ENCODE results near the gene HSF5. TPM values are rescaled to one million over a fixed set of nuclear protein-coding genes. Genes with fewer than 3 reads are reported as not detected.

Gene HSF5
- total RNA-seq, 1 experiment from 2014 or later, result not detected

DNA sequence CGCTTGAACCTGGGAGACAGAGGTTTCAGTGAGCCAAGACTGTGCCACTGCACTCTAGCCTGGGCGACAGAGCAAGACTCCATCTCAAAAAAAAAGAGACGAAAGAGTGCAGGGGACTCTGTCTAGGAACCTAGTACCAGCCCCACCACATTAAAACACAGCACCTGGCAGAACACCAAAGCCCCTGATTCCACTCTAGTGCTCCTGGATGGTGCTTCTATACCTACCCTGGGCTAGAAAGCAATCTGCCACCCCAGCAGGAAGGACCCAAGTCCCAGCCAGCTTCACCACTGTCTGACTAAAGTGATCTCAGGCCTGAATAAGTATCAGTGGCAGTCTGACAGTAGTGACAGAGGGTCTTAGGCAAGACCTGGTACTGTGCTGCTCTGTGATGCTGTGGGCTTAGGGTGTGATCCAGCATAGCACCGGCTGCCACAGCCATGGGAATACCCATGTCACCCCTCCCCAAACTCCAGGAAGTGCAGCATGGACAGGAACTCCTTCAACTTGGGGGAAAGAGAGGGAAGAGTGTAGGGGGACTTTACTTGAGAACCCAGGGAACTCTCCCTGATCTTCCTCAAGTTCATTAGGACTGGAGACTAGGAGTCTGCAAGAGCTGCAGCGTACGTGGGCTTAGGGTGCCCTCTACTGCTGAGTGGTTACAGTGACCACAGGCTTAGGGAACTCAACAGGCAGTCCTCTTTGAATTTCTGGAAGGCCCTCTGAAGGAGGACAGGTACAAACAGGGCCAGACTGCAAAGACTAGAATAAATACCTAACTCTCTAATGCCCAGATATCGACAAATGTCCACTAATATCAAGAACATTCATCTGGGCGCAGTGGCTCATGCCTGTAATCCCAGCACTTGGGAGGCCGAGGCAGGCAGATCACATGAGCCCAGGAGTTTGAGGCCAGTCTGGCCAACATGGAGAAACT, 40.9 kb downstream of the HSF5 start:
- TF ChIP-seq, protein P1, sequence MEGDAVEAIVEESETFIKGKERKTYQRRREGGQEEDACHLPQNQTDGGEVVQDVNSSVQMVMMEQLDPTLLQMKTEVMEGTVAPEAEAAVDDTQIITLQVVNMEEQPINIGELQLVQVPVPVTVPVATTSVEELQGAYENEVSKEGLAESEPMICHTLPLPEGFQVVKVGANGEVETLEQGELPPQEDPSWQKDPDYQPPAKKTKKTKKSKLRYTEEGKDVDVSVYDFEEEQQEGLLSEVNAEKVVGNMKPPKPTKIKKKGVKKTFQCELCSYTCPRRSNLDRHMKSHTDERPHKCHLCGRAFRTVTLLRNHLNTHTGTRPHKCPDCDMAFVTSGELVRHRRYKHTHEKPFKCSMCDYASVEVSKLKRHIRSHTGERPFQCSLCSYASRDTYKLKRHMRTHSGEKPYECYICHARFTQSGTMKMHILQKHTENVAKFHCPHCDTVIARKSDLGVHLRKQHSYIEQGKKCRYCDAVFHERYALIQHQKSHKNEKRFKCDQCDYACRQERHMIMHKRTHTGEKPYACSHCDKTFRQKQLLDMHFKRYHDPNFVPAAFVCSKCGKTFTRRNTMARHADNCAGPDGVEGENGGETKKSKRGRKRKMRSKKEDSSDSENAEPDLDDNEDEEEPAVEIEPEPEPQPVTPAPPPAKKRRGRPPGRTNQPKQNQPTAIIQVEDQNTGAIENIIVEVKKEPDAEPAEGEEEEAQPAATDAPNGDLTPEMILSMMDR (IDR thresholded peaks at IDR 0.05; ENCODE audit: unreplicated experiment), result peak; percentile 86
- CTCF ChIA-PET, result interaction anchor here (0.6 to 9.7 kb wide), 18 partner anchors 8 to 153 kb away, joined by 3 to 127 read pairs (median 4); partner anchors contain the start of genes MTMR4, RNF43 and SUPT4H1
- Mint-ChIP-seq H3K36me3 (ENCODE audit: insufficient read depth, unreplicated experiment) (no peaks in the 10 kb centered on the region), H3K27me3 (ENCODE audit: insufficient read depth, unreplicated experiment) (peaks cover 35% of the 10 kb centered on the region), H3K27ac (ENCODE audit: low read depth, unreplicated experiment) (no peak overlapping the region), H3K4me1 (ENCODE audit: insufficient read depth, unreplicated experiment) (no peaks in the 10 kb centered on the region), H3K4me3 (ENCODE audit: unreplicated experiment) (no peak overlapping the region), H3K9me3 (ENCODE audit: unreplicated experiment) (peaks cover 7% of the 10 kb centered on the region)
- DNase-seq (ENCODE audit: unreplicated experiment), result peak; percentile 85
- intact Hi-C loops (cut with micrococcal nuclease), result loop anchor here (1.0 kb wide), 4 partner anchors 130 to 325 kb away; no protein-coding TSS in a partner anchor
- no TSS peak for BruUV-seq (replicated peaks)
- POLR2A ChIA-PET, result interaction anchor here (0.7 to 1.4 kb wide), 2 partner anchors 95 to 195 kb away, joined by 3 to 4 read pairs; partner anchors contain the start of gene SUPT4H1

DNA sequence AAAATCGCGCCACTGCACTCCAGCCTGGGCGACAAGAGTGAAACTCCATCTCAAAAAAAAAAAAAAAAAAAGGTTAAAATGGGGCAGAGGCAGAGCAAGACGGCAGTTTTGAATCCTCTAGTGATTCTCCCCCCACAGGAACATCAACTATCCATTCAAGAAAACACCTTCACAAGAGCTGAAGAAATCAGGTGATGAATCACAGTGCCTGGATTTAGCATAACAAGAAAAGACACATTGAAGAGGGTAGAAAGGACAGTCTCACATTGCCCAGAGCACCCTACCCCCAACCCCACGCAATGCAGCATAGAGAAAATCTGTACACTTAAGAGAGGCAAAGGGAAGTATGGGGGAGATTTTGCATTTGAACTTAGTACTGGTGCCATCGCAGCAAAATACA, 42.1 kb downstream of the HSF5 start:
- POLR2A ChIA-PET, result no interaction called here
- CTCF ChIA-PET, result interaction anchor here (0.6 to 9.7 kb wide), 10 partner anchors 11 to 655 kb away, joined by 3 to 127 read pairs (median 4); partner anchors contain the start of gene SUPT4H1
- BruUV-seq (replicated peaks), result no TSS peak
- intact Hi-C loops (cut with micrococcal nuclease), result no loop called here
- TF ChIP-seq, protein P1 (IDR thresholded peaks at IDR 0.05; ENCODE audit: unreplicated experiment), result no peak
- Mint-ChIP-seq H3K36me3 (ENCODE audit: insufficient read depth, unreplicated experiment) (no peaks in the 10 kb centered on the region), H3K27me3 (ENCODE audit: insufficient read depth, unreplicated experiment) (peaks cover 47% of the 10 kb centered on the region), H3K27ac (ENCODE audit: low read depth, unreplicated experiment) (no peak overlapping the region), H3K4me3 (ENCODE audit: unreplicated experiment) (no peak overlapping the region), H3K4me1 (ENCODE audit: insufficient read depth, unreplicated experiment) (no peaks in the 10 kb centered on the region), H3K9me3 (ENCODE audit: unreplicated experiment) (peaks cover 7% of the 10 kb centered on the region)
- DNase-seq (ENCODE audit: unreplicated experiment), result no peak

DNA sequence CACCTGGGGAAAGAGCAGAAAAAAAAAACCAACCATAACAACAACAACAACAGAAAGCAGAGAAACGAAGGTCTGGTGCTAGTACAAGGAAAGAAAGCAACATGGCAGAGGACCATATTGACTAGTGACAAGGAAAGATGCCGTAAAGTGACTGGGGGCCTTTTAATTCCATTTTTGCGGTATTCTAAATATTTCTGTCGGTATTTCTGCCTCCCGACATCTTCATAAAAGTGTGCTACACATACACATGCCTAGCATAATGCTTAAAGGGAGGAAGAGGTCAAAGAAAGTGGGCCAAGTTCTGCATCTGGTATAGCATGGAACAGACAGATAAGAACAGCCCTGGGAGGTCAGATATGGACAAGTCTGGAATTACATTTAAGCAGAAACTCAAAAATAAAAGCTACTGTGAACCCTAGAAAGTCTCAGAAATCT, 51.4 kb downstream of the HSF5 start:
- H3K9me3 Mint-ChIP-seq (ENCODE audit: unreplicated experiment), result no peaks in the 10 kb centered on the region
- BruUV-seq (replicated peaks), result no TSS peak
- TF ChIP-seq, protein P1 (IDR thresholded peaks at IDR 0.05; ENCODE audit: unreplicated experiment), result no peak
- no peak overlapping the region for H3K27ac Mint-ChIP-seq (ENCODE audit: low read depth, unreplicated experiment)
- no peak for DNase-seq (ENCODE audit: unreplicated experiment)
- H3K27me3 Mint-ChIP-seq (ENCODE audit: insufficient read depth, unreplicated experiment), result peaks cover 69% of the 10 kb centered on the region
- no peaks in the 10 kb centered on the region for H3K36me3 Mint-ChIP-seq (ENCODE audit: insufficient read depth, unreplicated experiment)
- no peaks in the 10 kb centered on the region for H3K4me1 Mint-ChIP-seq (ENCODE audit: insufficient read depth, unreplicated experiment)
- ChIA-PET POLR2A (interaction anchor here (0.7 to 1.4 kb wide), 2 partner anchors 10 to 19 kb away, joined by 3 read pairs; partner anchors contain the start of gene RNF43), CTCF (interaction anchor here (0.7 to 5.6 kb wide), 2 partner anchors 120 to 658 kb away, joined by 4 to 35 read pairs; no protein-coding TSS in a partner anchor)
- no peak overlapping the region for H3K4me3 Mint-ChIP-seq (ENCODE audit: unreplicated experiment)
- intact Hi-C loops (cut with micrococcal nuclease), result no loop called here

DNA sequence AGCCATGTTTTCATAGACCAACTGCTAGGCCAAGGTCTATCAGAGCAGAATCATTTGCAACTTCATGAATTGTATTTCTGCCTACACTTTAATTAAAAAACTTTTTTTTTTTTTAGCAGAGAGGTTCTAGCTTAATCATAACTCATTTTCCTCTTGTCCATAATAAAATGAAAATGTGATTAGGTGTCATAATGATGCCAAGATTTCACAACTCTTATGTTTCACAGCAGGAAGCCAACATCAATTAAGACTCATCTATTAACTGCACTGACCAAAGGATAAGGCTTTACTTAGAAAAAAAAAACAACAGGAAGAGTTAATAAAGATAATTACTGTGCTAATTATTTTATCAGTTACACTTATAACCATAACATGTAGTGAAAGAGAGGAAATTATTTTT, 52.0 kb downstream of the HSF5 start:
- Mint-ChIP-seq H3K27me3 (ENCODE audit: insufficient read depth, unreplicated experiment) (peaks cover 69% of the 10 kb centered on the region), H3K27ac (ENCODE audit: low read depth, unreplicated experiment) (no peak overlapping the region), H3K4me1 (ENCODE audit: insufficient read depth, unreplicated experiment) (no peaks in the 10 kb centered on the region), H3K36me3 (ENCODE audit: insufficient read depth, unreplicated experiment) (no peaks in the 10 kb centered on the region), H3K4me3 (ENCODE audit: unreplicated experiment) (no peak overlapping the region), H3K9me3 (ENCODE audit: unreplicated experiment) (no peaks in the 10 kb centered on the region)
- CTCF ChIA-PET, result interaction anchor here (5.6 kb wide), 1 partner anchor 119 kb away, joined by 35 read pairs; no protein-coding TSS in a partner anchor
- no peak for DNase-seq (ENCODE audit: unreplicated experiment)
- POLR2A ChIA-PET, result interaction anchor here (0.8 to 1.7 kb wide), 2 partner anchors 19 to 85 kb away, joined by 3 to 4 read pairs; partner anchors contain the start of gene RNF43
- no TSS peak for BruUV-seq (replicated peaks)
- intact Hi-C loops (cut with micrococcal nuclease), result no loop called here
- TF ChIP-seq, protein P1 (IDR thresholded peaks at IDR 0.05; ENCODE audit: unreplicated experiment), result no peak

Measured in MCF 10A (cell line).